NCI-H2081 (cell line): ENCODE results near the gene BANF2.

Experiments used
- DNase-seq, 2 experiments: peaks; one replicate each; lab custom pipeline; 2025; lab: John Stamatoyannopoulos, UW

Gene BANF2

DNA sequence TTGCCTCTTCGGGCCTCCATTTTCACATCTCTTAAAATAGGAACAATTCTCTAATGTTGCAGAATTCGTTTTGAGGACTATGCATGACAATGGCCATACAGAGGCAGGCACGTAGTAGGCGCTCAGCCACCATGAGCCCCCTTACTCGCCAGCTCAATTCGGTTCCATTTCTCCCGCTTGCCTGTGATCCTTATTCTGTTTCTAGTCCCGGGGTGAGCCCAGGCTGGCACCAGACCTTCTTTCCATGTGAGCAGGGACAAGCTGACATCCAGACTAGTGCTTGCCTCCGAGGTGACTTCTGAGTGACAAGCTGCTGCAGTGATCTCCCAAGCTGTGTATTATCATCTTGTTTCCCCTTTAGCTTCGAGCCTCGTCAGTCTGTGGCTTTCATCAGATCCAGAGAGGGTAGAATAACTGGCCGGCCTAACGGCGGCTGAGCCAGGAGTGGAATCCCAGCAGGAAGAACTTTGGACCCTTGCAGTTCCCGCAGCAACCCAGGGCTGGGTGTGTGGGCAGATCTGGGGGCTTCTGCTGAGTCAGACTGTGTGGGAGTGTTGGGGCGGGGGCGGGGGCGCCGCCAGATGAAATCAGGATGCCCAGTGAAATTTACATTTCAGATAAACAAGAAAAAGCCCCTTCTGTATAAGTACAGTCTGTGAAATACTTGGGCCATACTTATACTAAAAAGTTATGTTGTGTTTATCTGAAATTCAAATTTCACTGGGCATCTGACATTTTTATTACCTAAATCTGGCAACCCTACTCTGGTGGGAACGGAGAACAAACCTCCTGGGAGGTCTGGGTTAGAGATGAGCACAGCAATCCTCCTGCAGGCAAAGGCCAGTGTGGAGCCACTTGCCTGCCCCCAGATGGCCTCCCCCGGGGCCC is 10.9 kb downstream of the BANF2 start:
- no peak for DNase-seq

- DNase-seq: no peak
Observed at GRCh38 chr20:17711267-17711627, 11.5 kb downstream of the BANF2 start.

DNA sequence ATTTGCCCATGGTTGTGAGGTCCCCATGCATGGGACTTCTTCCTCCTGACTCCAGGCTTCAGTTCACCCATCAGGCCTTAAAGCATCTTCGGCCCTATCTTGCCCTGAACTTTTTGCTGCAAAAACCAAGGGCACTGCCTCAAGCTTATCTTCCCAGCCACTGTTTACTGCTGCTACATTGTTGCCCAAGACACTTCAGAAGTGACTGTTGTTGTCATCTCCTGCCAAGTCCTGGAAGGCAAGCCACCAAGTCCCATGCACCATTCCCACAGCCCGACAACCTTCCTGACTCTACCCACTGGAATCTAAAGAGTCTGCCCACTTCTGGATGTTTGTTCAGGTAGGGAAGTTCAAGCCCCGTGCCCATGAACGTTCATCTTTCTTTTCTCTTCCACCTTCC is 12.4 kb downstream of the BANF2 start:
- no peak for DNase-seq

DNA sequence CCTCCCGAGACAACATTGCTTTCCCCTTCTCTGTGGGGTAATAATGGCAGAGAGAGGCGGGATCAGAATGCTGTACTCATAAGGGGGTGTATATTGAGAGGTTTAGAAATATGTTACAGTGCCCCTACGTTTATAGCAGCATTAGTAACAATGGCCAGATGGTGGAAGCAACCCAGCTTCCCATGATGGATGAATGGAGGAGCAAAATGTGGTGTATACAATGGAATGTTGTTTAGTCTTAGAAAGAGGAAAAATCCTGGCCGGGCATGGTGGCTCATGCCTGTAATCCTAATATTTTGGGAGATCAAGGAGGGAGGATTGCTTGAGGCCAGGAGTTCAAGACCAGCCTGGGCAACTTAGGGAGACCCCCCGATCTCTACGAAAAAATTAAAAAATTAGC is 12.9 kb downstream of the BANF2 start:
- DNase-seq: no peak

DNA sequence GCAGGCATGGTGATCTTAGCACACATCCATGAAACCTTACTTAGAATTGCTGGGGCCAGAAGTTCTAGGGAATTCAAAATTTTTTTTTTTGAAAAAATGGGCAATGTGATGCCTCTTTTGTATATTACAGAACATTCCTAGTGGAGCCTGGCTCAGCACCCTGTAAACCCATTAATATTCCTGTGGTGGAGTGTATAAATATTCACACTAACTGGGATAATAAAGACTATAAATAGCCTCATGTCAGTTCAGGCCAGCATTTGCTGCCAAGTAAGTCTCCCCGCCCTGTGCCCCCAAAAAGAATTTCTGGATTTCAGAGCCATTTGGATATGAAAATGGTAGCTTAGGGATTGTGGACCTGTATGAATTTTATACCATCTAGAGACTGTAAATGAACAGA is 14.8 kb downstream of the BANF2 start:
- DNase-seq: no peak

DNA sequence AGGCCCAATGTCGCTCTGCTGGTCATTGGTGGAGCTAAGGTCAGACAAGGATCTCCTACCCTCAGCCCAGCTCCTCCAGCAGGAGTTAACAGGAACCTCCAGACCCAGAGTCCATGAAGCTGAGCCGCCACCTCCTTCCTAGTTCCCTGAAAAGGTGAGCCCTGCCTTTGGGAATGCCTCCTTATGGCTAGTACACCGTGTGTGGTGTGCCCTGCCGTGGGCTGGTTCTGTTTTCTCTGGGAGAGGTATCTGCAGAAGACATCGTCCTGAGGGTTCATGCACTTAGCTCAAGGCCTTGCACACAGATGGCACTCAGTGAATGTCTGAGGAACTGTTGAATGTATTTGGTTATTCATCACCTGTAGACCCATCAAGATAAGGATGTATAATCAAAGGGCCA is 15.3 kb downstream of the BANF2 start:
- DNase-seq: no peak

GRCh38 chr20:17716331-17716730 is 16.6 kb downstream of the BANF2 start:
- DNase-seq: no peak

- no peak for DNase-seq
Observed at GRCh38 chr20:17720755-17721154, 21.0 kb downstream of the BANF2 start.

- no peak for DNase-seq
Observed at GRCh38 chr20:17721802-17722486, 22.2 kb downstream of the BANF2 start.

GRCh38 chr20:17722493-17723300 is 22.9 kb downstream of the BANF2 start:
- no peak for DNase-seq

DNA sequence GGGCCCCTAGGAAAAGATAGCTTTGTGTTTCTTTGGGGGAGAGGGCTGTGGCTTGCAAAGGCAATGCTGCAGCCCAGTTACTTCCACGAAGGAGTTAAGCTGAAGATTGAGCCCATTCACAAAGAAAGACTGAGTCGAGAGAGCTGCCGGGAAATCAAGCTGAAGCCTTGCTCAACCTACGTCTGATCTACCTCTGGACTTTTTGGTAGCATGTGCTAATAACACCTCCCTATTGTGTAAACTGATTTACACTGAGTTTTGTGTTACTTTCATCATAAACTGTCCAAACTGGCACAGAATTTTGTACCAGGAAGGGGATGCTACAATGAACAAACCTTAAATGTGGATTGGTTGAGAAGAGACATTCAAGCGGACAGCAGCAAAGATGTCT is 23.5 kb downstream of the BANF2 start:
- DNase-seq: no peak

GRCh38 chr20:17725094-17725835 is 25.5 kb downstream of the BANF2 start:
- no peak for DNase-seq

GRCh38 chr20:17726902-17727301 is 27.1 kb downstream of the BANF2 start:
- DNase-seq: no peak

- no peak for DNase-seq
Observed at GRCh38 chr20:17727351-17727750, 27.6 kb downstream of the BANF2 start.

GRCh38 chr20:17728074-17728473 is 28.3 kb downstream of the BANF2 start:
- no peak for DNase-seq

GRCh38 chr20:17730071-17730470 is 30.3 kb downstream of the BANF2 start:
- DNase-seq: no peak

- no peak for DNase-seq
Observed at GRCh38 chr20:17731233-17731632, 31.5 kb downstream of the BANF2 start.

GRCh38 chr20:17732907-17733521 is 33.2 kb downstream of the BANF2 start:
- no peak for DNase-seq

DNA sequence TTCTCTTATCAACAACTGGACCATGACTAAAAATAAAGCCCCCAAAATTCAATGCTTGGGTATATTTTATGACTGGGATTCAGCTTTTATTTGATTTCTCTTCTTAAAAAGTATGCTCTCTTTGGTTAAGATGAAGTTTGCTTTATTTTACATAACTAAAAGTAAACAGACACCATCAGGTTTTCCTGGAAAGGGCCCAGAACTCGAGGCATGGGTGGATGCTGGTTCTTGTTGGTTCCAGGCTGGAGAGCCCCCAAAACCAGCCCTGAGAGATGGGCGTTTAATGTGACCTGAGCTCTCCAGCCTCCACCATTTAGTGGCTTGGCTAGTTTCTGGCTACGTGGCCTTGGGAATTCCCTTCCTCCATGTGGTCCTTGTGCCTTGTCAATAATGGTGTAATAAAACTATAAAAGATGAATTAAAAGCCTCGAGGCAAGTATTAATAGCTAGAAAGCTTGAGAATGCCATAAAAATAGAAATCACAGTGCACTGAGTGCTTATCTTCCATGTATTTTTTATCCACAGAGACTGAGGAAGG is 34.1 kb downstream of the BANF2 start:
- DNase-seq: no peak

DNA sequence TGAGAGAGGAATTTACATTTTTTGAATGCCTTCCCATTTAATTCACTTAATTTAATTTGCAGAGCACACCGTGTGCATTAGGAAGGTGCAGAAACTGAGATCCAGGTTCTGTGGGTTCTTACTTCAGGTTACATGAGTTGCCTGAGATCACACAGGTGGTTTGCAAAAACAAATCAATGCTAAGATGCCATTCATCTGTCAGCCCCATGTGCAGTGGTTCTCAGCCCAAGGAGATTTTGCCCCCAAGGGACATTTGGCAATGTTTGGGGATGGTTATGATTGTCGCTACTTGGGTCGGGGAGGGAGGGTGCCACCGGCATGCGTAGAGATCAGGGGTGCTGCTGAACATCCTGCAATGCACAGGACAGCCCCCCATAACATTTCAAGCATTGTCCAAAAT is 34.6 kb downstream of the BANF2 start:
- DNase-seq: no peak

DNA sequence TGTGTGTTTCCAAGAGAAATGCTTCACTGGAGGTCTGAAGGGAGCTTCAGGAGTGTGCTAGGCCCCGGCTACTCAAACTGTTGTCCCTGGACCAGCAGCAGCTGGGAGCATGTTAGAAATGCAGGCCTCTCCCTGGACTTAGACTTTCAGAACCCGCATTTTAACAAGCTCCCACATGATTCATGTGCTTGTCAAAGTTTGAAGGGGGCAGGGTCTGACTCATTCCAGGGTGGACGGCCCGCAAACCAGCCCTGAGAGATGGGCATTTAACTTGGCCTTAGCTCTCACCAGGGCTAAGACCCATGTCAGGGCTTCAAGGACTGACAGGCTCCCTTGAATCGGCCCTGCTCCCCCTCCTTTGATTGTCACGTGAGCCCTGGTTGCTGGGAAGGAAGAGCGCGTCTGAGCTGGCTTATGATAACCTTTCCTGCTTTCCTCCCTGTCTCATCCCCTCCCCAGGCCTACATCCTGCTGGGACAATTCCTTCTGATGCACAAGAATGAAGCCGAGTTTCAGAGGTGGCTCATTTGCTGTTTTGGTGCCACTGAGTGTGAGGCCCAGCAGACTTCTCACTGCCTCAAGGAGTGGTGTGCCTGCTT is 35.5 kb downstream of the BANF2 start:
- DNase-seq: no peak
